NCI-H1092 treated with DMSO at 0.1 percent for 48 hours (cell line): ENCODE data around the gene ADAM10.
"Not testable (repeated sequence)": the region's sequence is repeated elsewhere in the genome, so short reads cannot be mapped to it uniquely, and the experiment has no call there.

Experiments
- DNase-seq: peaks from one replicate; lab custom pipeline; 2025; lab: John Stamatoyannopoulos, UW

The ADAM10 gene

GRCh38 chr15:58608129-58608590, 141.3 kb downstream of the ADAM10 start:
- DNase-seq, result no peak

- no peak for DNase-seq
Measured at GRCh38 chr15:58606577-58607080, 142.9 kb downstream of the ADAM10 start.

GRCh38 chr15:58605931-58606530, 143.5 kb downstream of the ADAM10 start:
- no peak for DNase-seq

GRCh38 chr15:58604455-58604923, 145.0 kb downstream of the ADAM10 start:
- DNase-seq, result no peak

GRCh38 chr15:58603927-58604326, 145.6 kb downstream of the ADAM10 start:
- not testable (repeated sequence) for DNase-seq

- DNase-seq, result no peak
Measured at GRCh38 chr15:58602823-58603222, 146.7 kb downstream of the ADAM10 start.

GRCh38 chr15:58598829-58599210, 150.7 kb downstream of the ADAM10 start:
- no peak for DNase-seq

GRCh38 chr15:58597943-58598828, 151.3 kb downstream of the ADAM10 start:
- DNase-seq, result no peak

GRCh38 chr15:58595516-58596263, 153.8 kb downstream of the ADAM10 start:
- DNase-seq, result no peak

- no peak for DNase-seq
Measured at GRCh38 chr15:58594898-58595297, 154.6 kb downstream of the ADAM10 start.

GRCh38 chr15:58593870-58594269, 155.6 kb downstream of the ADAM10 start:
- DNase-seq, result no peak

GRCh38 chr15:58590926-58591325, 158.6 kb downstream of the ADAM10 start:
- DNase-seq, result no peak

- DNase-seq, result no peak
Measured at GRCh38 chr15:58590236-58590635, 159.3 kb downstream of the ADAM10 start.

- no peak for DNase-seq
Measured at GRCh38 chr15:58589047-58589446, 160.5 kb downstream of the ADAM10 start.

- DNase-seq, result no peak
Measured at GRCh38 chr15:58588096-58588495, 161.4 kb downstream of the ADAM10 start.

- no peak for DNase-seq
Measured at GRCh38 chr15:58587486-58587885, 162.0 kb downstream of the ADAM10 start.

- no peak for DNase-seq
Measured at GRCh38 chr15:58585693-58586443, 163.6 kb downstream of the ADAM10 start.

GRCh38 chr15:58584789-58585461, 164.6 kb downstream of the ADAM10 start:
- no peak for DNase-seq

- no peak for DNase-seq
Measured at GRCh38 chr15:58583171-58583908, 166.2 kb downstream of the ADAM10 start.

GRCh38 chr15:58582160-58582559, 167.3 kb downstream of the ADAM10 start:
- DNase-seq, result no peak
